Activated CD8-positive, alpha-beta memory T cell treated with anti-CD3 and anti-CD28 coated beads, Interleukin-2, amount 50 U/mL, for 24 hours (primary cell): ENCODE results near the gene TSPAN9.

ENCODE experiments used
- DNase-seq: peaks from one replicate; pipeline ENCODE4 v3.0.0-alpha.2; 2020; ENCODE audit errors: extremely low read depth

The TSPAN9 gene

GRCh38 chr12:3141339-3142321, 64.5 kb downstream of the TSPAN9 start:
- no peak for DNase-seq

GRCh38 chr12:3142386-3142785, 65.2 kb downstream of the TSPAN9 start:
- DNase-seq, result no peak

- no peak for DNase-seq
These were observed 67.3 kb downstream of the TSPAN9 start for GRCh38 chr12:3144495-3144894.

- no peak for DNase-seq
These were observed 67.9 kb downstream of the TSPAN9 start for GRCh38 chr12:3145033-3145432.

- no peak for DNase-seq
These were observed 68.5 kb downstream of the TSPAN9 start for GRCh38 chr12:3145546-3146310.

- DNase-seq, result no peak
These were observed 70.1 kb downstream of the TSPAN9 start for GRCh38 chr12:3147260-3147659.

- DNase-seq, result no peak
These were observed 71.3 kb downstream of the TSPAN9 start for GRCh38 chr12:3148366-3149000.

GRCh38 chr12:3149515-3150307, 72.5 kb downstream of the TSPAN9 start:
- DNase-seq, result no peak

GRCh38 chr12:3150308-3150670, 73.1 kb downstream of the TSPAN9 start:
- DNase-seq, result no peak

GRCh38 chr12:3150931-3151835, 74.0 kb downstream of the TSPAN9 start:
- DNase-seq, result no peak

GRCh38 chr12:3152011-3152511, 74.9 kb downstream of the TSPAN9 start:
- no peak for DNase-seq

GRCh38 chr12:3152892-3153291, 75.7 kb downstream of the TSPAN9 start:
- no peak for DNase-seq

GRCh38 chr12:3154006-3154405, 76.8 kb downstream of the TSPAN9 start:
- no peak for DNase-seq

- no peak for DNase-seq
These were observed 78.7 kb downstream of the TSPAN9 start for GRCh38 chr12:3155702-3156370.

- DNase-seq, result no peak
These were observed 80.6 kb downstream of the TSPAN9 start for GRCh38 chr12:3157581-3158323.

- DNase-seq, result no peak
These were observed 81.8 kb downstream of the TSPAN9 start for GRCh38 chr12:3158851-3159465.

GRCh38 chr12:3160081-3160480, 82.9 kb downstream of the TSPAN9 start:
- no peak for DNase-seq

- no peak for DNase-seq
These were observed 84.7 kb downstream of the TSPAN9 start for GRCh38 chr12:3161861-3162260.
